HG03025 (cell line): ENCODE results near the gene IL11.

Experiments
- ATAC-seq: cut with Tn5 transposase; IDR thresholded peaks from one replicate; pipeline ENCODE4 v1.9.1; 2021; ENCODE audit warnings: mild to moderate bottlenecking, moderate library complexity; ENCODE audit not compliant: unreplicated experiment, low FRiP score

Gene IL11

GRCh38 chr19:55373993-55374757, 3.9 kb upstream of the IL11 start:
- no peak for ATAC-seq

- no peak for ATAC-seq
Observed at GRCh38 chr19:55373306-55373992, 3.2 kb upstream of the IL11 start.

- ATAC-seq: no peak
Observed at GRCh38 chr19:55372316-55373081, 2.2 kb upstream of the IL11 start.

GRCh38 chr19:55369653-55370304, 484 bp downstream of the IL11 start:
- no peak for ATAC-seq

- no peak for ATAC-seq
Observed at GRCh38 chr19:55368701-55369563, 1.3 kb downstream of the IL11 start.

- no peak for ATAC-seq
Observed at GRCh38 chr19:55368106-55368505, 2.2 kb downstream of the IL11 start.

GRCh38 chr19:55366790-55367189, 3.5 kb downstream of the IL11 start:
- ATAC-seq: no peak

GRCh38 chr19:55365964-55366363, 4.3 kb downstream of the IL11 start:
- no peak for ATAC-seq

- ATAC-seq: no peak
Observed at GRCh38 chr19:55365245-55365644, 5.0 kb downstream of the IL11 start.

GRCh38 chr19:55362990-55363716, 7.1 kb downstream of the IL11 start, which contains the start of gene GARIN5B:
Gene GARIN5B (minus strand): TSS chr19:55363260. CDS start chr19:55363066, 194 bp downstream.
- no peak for ATAC-seq

GRCh38 chr19:55362174-55362989, 7.9 kb downstream of the IL11 start:
- ATAC-seq: no peak

GRCh38 chr19:55360902-55361301, 9.4 kb downstream of the IL11 start:
- no peak for ATAC-seq

- ATAC-seq: no peak
Observed at GRCh38 chr19:55358943-55359908, 11.0 kb downstream of the IL11 start.

GRCh38 chr19:55358493-55358892, 11.8 kb downstream of the IL11 start:
- ATAC-seq: no peak

GRCh38 chr19:55355213-55355821, 14.9 kb downstream of the IL11 start:
- ATAC-seq: no peak

GRCh38 chr19:55354698-55355212, 15.5 kb downstream of the IL11 start, which contains the start of gene COX6B2:
Gene COX6B2 (minus strand): TSS chr19:55354719. CDS start chr19:55354521, 198 bp downstream.
- no peak for ATAC-seq
